ENCODE data around the gene KLHL40.
"Not testable (repeated sequence)": the region's sequence is repeated elsewhere in the genome, so short reads cannot be mapped to it uniquely, and the experiment has no call there.

Gene KLHL40

DNA sequence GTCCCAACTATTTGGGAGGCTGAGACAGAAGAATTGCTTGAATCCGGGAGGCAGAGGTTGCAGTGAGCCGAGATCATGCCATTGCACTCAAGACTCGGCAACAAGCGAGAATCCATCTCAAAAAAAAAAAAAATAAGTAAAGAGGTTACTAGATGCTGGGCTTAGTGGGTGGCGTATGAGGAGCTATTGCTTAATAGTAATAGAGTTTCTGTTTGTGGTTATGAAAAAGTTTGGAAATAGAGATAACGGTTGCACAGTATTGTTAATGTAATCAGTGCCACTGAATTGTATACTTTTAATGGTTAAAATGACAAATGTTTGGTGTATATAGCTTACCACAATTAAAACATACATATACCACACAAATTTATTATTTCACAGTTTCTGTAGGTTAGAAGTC lies 32.0 kb downstream of the KLHL40 start:
- no peak for DNase-seq

GRCh38 chr3:42718338-42718737 lies 33.0 kb downstream of the KLHL40 start:
- no peak for DNase-seq

DNA sequence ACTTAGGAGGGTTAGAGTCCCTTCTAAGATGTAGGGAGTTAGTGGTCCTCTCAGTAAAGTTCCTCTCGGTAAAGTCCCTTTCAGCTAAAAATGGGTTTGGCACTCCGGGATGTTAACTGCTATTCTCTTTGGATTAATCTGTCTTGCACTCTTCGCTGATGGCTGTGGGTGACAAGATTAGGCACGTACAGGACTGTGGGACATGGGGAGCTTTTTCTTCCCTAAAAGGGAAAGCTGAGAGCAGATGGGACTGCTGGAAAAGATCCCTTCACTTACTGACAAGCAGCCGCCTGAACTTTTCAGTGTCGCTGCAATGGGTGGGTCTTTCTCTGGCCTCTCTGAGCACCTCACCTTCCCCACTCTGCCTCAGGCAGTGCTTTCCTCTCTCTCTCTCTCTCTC lies 33.7 kb downstream of the KLHL40 start:
- no peak for DNase-seq

GRCh38 chr3:42720126-42720525 lies 34.8 kb downstream of the KLHL40 start:
- no peak for DNase-seq

DNA sequence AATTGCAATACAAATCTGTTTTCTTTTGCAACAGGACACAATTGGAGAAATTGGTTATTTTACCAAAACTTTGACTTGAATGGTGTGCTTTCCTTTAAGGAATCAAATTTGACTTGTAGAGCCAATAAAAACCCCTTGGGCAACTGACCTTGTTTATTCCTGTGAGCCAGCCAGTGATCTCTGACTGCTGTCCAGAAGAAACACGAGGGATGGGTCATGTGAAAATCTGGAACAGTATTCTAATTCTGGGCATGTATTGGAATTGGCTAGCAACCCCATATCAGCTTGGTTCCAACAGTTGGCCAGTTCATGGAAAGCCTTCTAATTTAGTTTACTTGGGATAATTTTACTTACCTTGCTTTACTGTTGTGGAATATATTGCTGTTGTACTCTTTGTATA lies 36.4 kb downstream of the KLHL40 start:
- DNase-seq: peak in 40 of 56 donors; percentile 19 to 87 (median 58)

DNA sequence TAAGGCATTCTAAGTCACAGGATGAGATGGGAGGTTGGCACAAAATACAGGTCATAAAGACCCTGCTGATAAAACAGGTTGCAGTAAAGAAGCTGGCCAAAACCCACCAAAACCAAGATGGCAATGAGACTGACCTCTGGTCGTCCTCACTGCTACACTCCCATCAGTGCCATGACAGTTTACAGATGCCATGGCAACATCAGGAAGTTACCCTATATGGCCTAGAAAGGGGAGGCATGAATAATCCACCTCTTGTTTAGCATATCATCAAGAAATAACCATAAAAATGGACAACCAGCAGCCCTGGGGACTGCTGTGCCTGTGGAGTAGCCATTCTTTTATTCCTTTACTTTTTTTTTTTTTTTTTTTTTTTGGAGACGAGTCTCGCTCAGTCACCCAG lies 37.1 kb downstream of the KLHL40 start:
- not testable (repeated sequence) for DNase-seq

- no peak for DNase-seq
Measured at GRCh38 chr3:42723219-42723618, 37.9 kb downstream of the KLHL40 start.

DNA sequence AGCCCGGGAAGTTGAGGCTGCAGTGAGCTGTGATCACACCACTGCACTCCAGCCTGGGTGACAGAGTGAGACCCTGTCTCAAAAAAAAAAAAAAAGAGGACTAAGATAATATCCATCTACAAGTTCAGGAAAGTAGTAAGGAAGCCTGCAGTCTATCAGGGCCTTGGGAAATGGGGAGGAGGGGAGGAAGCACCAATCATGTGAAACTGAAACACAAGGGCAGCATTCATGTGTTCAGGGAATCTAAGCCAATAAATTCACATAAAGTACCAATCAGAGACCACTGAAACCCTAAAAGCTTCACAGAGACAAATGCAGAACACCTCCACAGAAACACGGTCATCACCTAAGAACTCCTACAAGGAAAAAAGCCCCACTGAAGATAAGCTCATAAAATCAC lies 40.1 kb downstream of the KLHL40 start:
- DNase-seq: peak in 29 of 56 donors; percentile 24 to 71 (median 42)

DNA sequence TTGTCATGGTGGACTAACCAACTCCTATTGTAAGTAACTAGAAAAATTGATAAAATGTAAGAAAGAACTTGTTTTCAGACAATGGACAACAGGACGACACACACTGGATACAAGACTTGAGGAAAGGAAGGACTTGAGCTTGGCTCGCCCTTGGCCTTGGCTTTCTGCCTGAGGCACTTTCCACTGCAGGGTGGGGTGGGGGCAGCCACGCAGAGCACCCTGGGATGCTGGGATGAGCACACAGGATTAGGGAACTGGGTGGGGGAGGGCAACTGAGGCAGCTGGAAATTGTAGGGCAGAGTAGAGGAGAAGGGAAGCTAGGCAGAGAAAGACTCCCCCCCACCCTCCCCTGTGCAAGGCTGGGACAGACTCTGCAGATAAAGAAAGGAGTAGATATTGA lies 42.7 kb downstream of the KLHL40 start:
- DNase-seq: peak in 36 of 56 donors; percentile 23 to 75 (median 50)

DNA sequence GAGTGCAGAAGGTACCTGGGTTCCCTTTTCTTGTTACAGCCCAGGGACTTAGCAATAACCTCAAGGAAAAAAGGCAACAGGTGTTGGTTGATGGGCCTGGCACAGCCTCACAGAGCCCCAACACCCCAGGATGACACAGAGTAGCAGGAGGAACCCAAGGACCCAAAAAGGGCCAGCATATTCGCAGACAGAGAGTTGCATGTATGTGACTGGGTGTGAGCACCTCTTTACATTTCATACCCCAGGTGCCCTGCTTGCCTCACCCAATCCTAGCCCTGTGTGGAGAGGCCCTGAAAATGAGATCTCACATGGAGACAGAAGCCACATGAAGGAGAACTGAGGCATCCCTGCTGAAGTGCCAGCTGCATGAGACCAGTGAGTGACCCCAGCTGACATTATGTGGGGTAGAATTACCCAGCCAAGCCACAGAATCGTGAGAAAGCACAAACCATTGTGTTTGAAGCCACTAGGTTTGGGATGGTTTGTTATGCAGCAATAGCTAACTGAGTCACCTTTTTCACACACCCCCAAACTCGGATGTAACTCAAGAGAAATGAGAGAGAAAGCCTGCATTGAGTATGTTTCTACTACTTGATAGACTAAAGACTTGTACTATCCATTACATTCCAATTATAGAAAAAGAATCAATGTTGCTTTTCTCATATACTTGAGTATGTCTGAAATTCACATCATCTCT lies 43.5 kb downstream of the KLHL40 start:
- DNase-seq: no peak

DNA sequence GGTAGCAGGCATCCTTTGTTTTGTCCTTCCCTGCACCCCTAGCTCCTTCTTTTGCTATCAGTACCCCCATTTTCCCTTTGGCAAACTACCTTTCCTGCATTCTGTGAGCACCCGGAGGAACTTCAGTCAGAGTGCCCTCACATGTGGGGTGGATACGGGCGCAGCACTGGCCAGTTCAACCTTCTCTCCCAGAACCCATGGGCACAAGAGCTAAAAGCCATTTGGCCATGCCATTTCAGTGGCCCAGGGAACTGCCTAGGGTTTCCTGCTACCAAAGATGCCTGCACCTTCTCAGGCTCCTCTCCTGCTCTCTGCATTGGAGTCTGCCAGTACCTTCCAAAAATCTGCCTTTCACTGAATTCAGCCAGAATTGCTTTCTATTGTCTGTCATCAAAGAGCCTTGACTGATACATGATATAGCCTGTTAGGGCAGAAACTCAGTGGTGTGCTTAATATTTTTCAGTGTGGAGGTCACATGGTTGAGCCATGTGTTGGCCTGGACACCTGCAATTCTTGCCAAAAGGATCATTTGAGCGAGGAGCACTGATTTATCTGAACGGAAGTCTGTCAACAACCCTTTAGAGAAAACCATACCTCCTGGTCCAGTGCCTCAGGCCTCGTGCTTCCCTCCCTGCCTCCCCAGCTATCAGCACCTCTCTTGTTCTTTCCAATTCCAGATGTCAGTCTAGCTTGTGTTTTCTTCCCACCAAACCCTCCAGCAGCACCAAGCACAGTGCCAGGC lies 44.2 kb downstream of the KLHL40 start:
- peak in 3 of 56 donors; percentile 31 to 48 (median 35) for DNase-seq

GRCh38 chr3:42730294-42730693 lies 45.0 kb downstream of the KLHL40 start:
- no peak for DNase-seq

- no peak for DNase-seq
Measured at GRCh38 chr3:42730706-42731420, 45.5 kb downstream of the KLHL40 start.

- no peak for DNase-seq
Measured at GRCh38 chr3:42731476-42732195, 46.3 kb downstream of the KLHL40 start.

DNA sequence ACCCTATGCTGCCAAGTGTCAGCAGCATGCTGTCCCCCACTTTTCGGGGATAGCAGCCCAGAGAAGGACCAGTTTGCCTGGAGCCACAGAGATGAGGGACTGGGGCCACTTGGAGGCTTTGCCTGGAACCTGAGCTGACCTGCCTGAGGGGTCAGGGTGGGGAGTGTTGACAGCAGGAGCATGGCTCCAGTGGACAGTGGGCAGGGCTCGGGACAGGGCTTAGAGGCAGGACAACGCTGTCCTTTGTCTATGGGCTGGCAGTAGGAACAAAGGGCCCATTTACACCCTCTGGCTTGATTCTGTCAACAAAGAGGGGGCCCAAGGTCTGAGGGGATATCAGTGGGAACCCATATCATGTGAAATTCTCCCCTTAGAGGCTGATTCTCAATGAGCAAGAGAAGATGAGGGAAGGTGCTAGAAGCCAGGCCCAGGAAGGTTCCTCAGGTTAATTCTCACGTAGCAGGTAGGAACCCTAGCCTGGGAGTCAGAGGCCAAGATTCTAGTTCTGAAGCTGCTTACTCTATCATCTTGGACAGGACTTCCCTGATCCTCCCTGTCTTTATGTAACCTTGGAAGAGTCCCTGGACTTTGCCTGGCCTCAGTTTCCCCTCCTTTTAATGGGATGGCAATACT lies 47.0 kb downstream of the KLHL40 start:
- peak in 54 of 56 donors; percentile 44 to 97 (median 85) for DNase-seq

DNA sequence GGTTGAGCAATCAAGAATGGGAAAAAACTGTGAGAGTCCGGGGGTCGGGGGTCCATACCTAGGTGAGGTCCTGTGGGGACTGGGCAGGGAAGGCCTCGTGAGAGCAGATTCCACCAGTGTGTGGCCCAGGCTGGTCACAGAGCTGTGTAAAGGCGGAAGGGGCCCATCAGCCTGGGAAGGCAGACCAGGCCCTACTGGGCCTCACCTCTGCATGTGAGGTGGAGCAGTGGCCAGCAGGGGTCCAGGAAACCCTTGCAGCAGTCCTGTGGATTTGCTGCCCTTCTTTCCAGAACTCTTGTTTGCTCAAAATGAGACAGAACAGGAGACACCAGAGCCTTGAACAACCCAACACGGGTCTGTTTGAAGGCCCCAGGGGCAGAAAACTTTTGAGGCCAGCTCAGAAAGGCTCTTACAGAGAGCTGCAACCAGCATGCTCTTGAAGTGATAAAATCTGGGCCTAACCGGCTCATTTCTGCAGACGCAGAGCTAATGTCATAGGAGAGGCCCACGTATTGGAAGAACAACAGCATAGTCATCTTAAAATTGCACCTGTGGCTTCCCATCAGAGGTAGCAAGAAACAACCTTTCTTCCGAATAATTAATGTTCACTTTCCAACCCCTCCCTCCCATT lies 47.6 kb downstream of the KLHL40 start:
- peak in 7 of 56 donors; percentile 45 to 77 (median 67) for DNase-seq

- peak in 52 of 56 donors; percentile 34 to 92 (median 72) for DNase-seq
Measured at GRCh38 chr3:42733501-42734262, 48.3 kb downstream of the KLHL40 start.

- DNase-seq: peak in 5 of 56 donors; percentile 40 to 70 (median 47)
Measured at GRCh38 chr3:42734263-42734860, 49.0 kb downstream of the KLHL40 start.

DNA sequence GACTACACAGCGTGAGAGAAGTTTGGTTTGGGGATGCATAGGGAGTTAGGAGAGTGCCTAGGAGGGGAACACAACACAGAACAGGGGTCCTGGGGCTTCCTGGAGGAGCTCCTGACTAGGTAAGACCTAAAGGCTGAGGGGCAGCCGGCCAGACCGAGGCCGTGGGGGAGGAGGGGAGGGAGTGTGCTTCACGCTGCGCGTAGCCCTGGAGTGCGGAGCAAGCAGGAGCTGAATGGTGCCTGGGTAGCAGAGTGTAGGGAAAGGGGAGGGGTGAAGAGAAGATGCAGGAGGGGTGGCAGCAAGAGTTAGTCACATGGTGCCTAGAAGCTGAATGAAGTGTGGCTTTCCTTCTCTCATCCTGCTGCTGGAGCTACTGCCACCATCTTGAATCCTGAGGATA lies 49.7 kb downstream of the KLHL40 start:
- DNase-seq: peak in 2 of 56 donors; percentile 29 to 39

All from nucleus accumbens (tissue), 56 donors.